G401 (cell line): ENCODE results near the gene NEUROG1. TPM values are rescaled to one million over a fixed set of nuclear protein-coding genes. Genes with fewer than 3 reads are reported as not detected.
"Not testable (repeated sequence)": the region's sequence is repeated elsewhere in the genome, so short reads cannot be mapped to it uniquely, and the experiment has no call there.

Source experiments
- DNase-seq: peaks from one replicate; pipeline ENCODE4 v3.0.0-alpha.2; 2015; ENCODE audit warnings: low spot score
- in situ Hi-C: cut with HindIII; loops from 2 replicates; pipeline ENCODE4 v1.10.0; 2016; ENCODE audit warnings: low sequenced_read_pairs, mixed read lengths
- total RNA-seq: library from RNA; depleted of rRNA; stranded (reverse); fragments of >200 nt; shearing (Covaris generic); gene quantifications from 2 replicates; pipeline ENCODE4 v1.2.3, GENCODE V29; 2014

The NEUROG1 gene
- total RNA-seq, 1 experiment from 2014 or later: not detected

DNA sequence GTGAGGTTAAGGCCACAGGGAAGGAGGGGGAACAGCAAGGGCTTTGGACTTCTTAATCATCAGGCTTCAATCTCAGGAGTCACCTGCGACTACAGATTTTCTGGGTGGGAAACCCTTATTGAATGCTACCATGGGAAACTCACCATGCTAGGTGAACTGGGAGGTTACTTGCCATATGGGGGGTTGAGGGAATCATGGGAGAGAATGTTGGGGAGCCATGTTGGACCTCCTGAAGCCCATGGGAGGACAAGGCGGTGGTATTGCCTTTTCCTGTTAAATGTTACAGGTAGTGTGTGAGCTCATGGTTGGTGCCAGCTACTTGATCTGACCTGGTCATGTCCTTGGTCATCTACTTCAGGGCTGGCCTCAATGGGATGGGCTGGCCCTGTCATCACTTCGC is 31.4 kb downstream of the NEUROG1 start:
- in situ Hi-C loops: no loop called here
- DNase-seq: no peak

DNA sequence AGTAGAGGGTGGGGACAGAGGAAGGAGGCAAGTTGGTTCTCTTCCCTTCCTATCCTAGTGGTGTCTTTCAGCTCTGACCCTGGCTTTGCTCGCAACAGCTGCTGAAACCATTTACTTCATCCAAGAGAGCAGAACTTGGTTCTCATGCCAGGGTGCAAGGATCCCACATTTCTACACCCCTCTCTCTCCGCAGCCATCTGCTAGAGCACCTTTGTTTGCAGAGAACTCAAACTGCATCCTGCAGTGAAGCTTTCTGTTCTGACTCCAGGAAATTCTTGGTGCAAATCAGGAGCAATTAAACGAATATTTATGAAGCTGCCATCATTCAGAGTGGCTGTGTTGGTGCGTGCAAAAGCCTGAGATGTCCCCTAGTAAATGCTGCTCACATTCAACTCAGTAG is 31.9 kb downstream of the NEUROG1 start:
- DNase-seq: no peak
- in situ Hi-C loops: no loop called here

DNA sequence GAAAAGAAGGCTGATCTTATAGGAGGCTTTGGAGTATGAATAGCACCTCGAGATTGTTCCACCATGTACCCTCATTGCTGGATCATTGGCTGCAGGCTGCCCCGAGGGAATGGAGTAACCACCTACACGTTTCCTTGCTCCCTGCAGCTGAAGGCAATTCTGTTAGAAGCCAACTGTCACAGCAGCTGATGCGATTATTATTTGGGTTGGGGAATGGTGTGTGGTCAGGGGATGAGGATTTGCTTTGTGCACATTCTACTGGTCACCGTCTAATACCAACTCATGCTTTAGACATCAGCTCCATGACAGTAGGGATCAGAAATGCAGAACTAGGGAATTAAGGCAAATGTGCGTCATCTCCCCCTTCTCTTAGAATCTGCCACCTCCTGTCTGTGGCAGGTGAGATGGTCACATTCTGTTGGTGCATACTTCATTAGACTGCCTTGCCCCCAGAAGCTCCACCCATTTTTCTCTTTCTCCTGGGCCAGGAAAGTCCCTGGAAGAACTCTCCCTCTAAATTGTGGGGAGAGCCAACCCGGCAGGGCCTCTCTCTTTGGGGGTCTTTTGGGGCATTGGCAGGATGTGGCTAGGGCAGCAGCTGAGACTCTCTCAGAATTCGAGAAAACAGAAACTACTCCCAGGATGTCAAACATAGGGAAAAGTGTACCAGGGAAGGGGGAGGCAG is 32.8 kb downstream of the NEUROG1 start:
- in situ Hi-C loops: no loop called here

DNA sequence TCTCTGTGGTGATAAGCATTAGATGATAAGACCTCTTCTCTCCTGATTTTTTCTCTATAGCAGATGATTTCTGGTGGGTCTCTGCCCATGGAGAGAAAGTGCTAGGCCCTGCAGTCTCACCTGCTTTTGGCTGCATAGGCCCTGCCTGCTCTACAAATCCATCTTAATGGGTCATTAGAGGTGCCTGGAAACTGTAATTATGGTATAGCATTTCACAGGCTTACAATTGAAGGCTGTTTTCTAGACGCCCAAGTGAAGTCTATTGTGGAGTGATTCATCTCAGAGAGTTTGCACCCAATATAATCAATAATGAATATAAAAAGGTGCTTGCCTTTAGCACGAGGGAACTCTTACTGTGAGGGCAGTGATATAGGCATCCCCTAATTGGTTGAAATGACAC is 33.8 kb downstream of the NEUROG1 start:
- in situ Hi-C loops: no loop called here
- DNase-seq: no peak

More for the DNA sequence above, 32.8 kb downstream of the NEUROG1 start:
- DNase-seq: no peak

DNA sequence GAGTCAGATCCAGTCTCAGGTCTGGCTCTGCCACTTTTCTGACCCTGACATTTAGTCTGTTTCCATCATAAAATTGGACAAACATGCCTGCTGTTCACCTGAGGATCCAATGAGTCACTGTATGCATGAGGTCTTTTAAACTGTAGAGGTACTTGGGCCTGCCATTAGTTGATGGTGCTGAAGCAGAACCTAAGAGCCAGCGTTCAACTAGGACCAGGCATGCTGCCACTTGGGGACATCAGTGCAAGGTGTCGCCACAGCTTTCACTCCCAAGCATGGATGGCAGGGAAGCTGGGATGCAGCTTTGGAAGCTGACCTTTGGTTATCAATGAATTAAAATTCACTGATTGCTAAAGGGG is 37.1 kb downstream of the NEUROG1 start:
- in situ Hi-C loops: no loop called here
- DNase-seq: peak; percentile 49

DNA sequence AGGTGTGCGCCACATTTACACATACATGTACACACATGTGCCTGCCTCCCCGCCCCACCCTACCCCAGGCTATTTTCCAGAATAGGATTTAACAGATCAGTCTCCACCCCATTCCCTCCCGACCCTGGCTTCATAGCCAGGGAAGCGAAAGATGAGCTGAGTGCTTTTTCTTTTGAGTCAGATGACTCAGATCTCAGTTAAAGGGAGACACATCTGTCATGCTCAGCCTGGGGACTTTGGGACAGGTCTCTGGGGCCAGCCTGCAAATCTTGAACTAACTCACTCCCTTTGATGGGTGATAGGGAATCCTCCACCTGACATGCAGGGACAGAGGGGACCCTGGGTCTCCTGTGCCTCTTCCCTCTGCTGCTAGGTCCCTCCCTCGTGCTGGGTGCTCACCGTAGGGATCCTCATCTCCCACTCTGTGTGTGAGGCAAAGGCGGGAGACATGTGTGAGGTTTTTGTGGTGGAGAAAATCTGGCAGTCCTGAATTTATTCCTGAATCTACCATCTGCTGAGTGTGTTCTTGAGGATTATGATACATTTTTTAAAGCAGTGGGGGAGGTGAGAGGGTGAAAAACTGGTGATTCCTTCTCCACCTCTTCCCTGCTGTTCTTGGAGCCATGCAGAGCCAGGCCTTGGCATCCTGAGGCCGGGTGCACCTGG is 37.7 kb downstream of the NEUROG1 start:
- DNase-seq: peak; percentile 41
- in situ Hi-C loops: no loop called here

DNA sequence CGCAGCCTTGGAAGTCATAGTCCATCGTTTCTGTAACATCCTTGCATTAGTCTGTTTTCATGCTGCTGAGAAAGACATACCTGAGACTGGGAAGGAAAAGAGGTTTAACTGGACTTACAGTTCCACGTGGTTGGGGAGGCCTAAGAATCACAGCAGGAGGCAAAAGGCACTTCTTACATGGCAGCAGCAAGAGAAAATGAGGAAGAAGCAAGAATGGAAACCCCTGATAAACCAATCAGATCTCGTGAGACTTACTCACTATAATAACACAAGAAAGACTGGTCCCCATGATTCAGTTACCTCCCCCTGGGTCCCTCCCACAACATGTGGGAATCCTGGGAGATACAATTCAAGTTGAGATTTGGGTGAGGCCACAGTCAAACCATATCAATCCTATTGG is 40.2 kb downstream of the NEUROG1 start:
- in situ Hi-C loops, DNase-seq: not testable (repeated sequence)

DNA sequence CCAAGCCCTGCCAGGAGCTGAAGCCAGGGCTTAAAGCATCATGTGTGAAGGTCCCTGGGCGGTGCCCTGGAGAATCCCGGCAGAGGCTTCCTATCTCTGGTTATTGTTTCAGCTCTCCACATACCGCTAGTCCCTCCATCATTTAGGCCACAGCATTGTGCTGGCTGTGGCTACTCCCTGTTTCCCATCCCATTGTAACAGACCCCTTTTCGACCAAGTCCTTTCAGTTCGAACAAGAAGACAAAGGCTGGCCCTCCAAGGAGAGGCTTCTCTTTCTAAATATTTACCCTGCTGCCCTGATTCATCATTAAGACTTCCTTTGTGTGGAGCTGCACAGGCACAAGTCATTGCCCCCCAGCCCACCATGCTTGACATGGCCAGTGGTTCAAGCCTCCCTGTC is 41.6 kb downstream of the NEUROG1 start:
- in situ Hi-C loops: no loop called here

DNA sequence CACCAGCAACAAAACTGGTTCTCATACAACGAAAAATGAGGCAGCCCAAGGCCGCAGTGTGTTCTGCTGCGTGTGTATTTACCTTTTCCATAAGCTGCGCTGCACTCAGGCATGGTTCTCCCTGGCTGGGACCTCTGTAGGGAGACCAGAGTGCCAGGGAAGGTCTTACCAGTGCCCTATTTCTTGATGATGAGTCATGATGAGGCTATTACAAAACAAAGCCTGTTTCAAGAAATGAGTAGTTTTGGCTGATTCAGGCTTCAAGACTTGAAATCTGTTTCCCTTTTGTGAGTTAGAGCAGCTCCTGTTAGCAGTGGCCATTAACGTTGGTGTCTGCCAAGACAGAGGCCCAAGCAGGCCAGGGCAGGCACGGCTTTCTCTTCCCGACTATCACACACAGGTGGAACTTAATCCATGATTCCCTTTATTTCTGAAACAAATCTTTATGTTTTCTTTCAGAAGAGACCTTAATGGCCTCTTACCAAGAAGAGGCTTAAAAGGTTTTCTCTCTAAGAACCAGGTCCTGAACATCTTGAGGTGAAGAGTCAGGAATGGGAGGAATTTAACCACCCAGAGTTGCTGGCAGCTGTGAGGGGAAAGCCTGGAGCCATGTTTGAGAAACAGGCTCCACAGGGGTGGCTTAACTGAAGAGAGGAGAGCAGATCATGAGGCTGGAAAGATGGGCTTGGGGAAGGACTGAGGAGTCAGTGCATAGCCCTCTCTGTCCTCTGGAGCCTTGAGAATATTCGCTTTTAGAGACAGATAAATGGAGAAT is 42.2 kb downstream of the NEUROG1 start:
- DNase-seq: no peak
- in situ Hi-C loops: no loop called here

More for the DNA sequence above, 41.6 kb downstream of the NEUROG1 start:
- no peak for DNase-seq

DNA sequence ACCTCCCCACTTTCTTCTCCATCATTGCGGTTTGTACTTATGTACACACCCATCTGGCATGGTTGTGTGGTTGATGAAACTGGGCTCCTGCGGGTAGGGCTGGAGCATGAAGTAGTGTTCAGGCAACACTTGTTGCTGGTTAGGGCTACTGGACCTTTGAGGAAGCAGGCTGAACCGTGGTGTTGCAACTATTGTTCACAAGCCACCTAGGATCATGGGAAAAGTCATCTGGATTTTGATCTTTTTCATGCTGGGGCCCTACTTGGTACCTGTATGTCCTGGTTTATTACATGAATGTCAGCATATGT is 43.5 kb downstream of the NEUROG1 start:
- DNase-seq: no peak
- in situ Hi-C loops: no loop called here

DNA sequence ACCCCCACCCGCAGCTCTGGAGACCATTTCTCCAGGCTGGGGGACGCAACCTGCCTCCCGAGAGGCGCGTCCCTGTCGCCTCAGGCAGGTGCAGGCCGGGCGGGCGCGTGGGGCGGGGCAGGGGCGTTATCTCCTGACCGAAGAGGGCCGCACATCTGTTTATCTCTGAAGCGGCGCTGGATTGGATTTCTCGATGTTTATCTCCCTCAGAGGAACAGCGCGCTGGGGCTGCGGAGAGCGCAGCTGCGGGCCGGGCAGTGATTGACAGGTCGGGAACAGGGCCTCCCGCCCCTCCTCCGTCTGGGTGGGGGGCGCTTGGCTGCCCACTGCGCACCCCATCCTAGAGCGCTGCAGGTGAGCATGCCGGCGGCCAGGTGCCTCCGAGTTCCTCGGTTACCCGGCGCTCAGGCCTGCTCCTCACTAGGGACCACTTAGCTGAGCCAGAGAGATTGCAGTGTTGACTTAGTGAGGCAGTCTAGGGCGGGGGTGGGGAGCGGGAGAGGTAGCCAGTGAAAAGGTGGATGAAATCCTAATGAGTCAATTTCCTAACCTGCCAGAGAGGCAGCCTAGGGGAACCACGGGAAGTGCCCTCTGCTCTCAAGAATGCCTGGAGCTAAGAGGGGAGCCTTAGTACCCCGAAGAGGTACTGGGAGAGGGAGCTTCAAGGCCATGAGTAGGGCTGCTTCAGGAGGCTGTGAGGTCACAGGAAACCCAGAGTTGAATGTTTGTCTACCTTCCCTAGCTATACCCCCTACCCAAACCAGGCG is 44.0 kb downstream of the NEUROG1 start:
- DNase-seq: no peak
- in situ Hi-C loops: no loop called here

DNA sequence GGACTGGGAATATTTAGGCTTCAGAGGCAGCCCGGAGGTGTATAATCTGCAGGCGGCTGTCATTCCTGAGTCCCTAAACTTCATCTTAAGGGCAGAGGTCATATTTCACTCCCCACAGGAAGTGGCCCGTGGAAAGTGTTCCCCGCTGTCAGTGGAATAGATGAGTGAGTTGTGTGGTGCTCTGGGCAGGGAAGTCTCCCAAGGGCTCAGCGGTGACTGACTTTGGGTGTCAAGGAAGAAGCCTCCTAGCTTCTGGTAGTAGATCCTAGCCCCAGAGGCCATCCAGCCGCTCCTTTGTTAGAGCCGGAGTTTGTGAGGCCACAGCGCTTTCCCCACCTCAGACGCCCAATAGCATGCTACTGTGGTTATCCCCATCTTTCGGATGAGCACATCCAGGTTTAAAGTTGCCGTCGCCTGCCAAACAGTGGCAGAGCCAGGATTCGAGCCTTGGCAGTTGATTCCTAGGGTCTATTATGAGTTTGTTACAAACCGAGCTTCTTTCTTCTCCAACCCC is 44.7 kb downstream of the NEUROG1 start:
- in situ Hi-C loops: no loop called here
- no peak for DNase-seq

DNA sequence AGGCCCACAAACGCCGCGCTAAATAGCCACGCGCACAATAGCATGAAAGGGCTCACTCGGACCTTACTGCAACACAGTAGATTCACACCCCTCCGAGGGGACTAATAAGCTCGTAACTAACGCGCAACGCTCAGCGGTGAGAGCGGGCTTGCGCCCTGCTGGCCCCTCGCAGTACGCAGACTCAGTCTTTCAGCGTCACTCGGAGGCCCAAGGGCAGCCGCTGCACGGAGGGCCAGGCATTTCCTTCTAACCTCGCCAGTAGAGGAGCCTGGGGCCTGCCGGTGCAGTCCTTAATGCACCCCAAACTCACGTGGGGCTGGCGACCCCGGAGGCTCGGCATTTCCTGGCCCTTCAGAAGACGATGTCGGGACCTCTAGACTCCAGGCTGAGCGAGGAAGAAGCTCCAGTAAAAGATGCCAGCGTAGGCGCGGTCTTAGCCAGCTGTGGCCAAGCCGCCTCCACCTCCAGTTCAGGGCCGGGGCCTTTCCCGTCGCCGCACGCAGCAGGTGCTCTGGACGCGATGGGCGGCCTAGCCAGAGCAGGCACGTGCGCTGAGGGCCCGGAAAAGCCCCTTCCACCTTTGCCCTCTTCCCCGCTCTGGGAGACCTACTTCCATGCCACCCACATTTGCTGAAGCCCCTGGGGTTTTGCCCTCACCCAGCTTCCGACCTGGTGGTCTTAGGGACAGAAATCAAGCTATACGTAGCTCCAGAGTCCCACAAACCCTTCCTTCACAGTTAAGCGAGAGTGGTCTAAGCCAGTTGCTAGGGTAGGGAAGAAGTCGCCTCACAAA is 45.3 kb downstream of the NEUROG1 start:
- DNase-seq: no peak
- in situ Hi-C loops: no loop called here

DNA sequence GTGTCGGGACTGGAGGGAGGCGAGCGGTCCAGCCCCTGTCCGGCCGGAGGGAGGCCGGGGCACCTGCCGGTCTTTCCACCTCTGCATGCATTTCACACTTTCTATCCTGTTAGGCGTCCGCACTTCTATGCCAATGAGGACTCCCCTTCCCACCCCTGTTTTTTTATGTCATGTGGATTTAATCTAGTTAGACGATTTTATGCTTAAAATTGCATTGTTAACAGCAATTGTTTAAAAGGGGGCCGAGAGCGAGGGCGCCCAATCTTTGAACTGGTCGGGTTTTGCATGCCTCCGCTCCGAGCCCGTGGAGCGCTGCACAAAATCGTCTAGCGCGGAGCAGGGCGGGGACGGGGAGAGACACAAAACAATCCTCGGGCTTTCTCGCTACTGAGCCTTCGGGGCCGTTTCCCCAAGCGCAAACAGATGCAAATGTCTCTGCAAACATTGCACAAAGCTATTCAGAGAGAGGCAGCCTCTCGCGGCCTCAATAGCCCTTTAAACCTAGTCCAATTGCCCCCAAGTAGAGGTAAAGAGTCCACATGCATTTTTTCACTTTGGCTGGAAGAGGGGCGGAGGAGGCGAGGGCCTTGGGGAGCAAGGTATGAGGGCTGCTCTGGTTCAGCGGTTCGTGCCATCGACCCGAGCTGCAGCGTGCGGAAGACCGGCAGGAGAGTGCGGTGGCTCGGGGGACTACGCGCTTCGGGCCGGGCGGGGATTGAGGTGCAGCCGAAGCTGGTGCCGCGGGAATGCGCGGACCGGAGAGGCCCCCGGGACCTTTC is 46.1 kb downstream of the NEUROG1 start:
- no peak for DNase-seq
- in situ Hi-C loops: no loop called here

DNA sequence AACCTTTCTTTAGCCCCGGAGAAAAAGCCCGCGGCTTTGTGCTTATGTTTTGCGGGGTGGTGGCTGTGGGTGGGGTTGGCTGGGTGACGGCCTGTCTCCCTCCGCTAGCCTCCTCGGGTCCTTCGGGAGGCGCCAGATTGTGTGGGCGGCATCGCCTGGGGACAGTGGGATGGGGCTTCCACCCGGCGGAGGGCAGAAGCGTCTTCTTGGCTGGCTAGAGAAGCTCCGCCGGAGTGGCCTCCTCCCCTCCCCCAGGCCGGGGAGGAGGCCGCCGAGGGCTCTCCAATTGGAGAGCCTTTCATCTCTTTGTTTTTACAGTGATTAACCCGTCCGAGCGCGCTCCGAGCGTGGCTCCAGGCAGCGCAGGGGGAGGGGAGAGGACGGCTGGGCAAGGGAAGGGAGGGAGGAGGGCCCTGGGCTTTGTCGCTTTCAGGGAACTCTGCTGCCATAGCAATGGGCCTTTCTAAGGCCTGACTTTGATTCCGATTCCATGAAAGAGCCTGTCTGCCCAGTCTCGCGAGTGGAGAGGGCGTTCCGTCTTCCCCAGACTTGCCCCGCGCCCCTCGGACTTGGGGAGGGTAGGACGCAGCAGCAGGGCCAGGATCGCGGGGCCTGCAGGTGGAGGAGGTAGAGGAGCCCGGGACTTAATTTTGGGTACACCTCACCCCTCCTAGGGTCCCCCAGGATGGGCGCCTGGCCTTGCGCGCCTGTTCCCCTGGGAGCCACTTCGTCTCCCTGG is 46.9 kb downstream of the NEUROG1 start:
- in situ Hi-C loops: no loop called here
- peak; percentile 64 for DNase-seq

DNA sequence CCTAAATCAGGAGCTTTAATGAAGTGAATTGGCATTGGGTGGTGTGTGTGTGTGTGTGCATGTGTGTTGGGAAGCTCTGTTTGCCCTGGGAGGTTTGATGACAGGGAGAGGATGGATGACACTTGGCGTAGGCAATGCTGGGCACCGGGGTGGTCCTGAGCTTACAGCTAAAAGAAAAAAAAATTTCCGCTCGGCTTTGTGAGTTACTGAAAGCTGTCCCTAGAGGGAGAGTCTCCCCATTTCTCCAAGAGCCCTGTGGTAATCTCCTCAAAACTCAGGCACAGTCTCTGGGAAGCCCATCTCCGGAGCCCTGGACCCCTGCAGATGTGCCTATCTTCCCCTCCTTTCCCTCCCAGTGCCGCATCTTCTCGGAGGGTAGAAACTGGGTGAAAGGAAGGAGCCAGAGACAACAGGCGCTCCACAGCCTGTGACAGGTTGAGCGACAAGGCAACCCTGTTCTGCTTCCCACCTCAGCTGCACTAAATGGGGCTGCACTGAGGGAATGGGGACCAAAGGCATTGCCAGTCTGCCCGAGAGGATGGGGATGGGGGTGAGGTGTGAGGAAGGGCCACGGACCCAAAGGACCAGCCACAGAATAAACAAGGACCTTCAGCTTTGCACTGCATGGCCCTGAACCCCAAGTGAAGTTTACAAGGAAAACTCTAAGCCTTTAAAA is 47.8 kb downstream of the NEUROG1 start:
- in situ Hi-C loops: no loop called here
- no peak for DNase-seq

DNA sequence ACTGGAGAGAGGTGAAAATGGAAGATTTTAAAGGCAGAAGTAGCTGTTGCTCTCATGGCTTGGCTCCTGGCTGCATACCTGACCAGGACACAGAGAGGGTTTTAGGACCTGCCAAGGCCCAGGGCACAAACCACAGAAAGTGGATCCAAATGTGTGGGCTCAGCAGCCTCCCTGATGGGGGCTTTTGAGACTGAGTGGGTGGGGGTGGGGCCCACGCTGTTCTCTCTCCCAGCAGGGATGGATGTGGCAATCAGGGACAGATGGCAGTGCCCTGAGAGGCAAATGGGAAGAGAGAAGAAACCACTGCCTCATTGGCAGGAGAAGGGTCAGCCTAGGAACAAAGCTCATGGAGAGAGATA is 48.7 kb downstream of the NEUROG1 start:
- in situ Hi-C loops: no loop called here
- DNase-seq: peak; percentile 52
